GM04503 (cell line): ENCODE measurements around the gene TCF25.

Experiments
- DNase-seq: peaks from one replicate; pipeline ENCODE4 v3.0.0-alpha.2; 2012; ENCODE audit warnings: low read depth

TCF25 gene

DNA sequence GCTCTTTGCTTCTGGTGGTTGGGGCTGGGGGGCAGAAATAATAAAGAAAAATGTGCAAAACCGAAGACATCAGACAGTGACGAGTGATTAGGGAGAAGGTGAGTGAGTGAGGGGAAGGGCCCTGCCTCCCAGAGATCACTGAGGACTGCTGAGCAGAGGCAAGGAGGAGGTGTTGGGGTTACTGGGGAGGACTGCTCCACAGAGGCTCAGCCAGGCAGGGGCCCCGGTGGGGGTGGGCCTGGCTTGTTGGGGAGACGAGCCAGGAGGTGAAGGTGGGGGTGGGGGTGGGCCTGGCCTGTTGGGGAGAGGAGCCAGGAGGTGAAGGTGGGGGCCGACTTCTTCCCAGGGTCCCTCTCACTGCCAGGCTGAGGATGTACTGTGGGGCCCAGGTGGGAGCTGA is 73.1 kb downstream of the TCF25 start:
- no peak for DNase-seq

- DNase-seq, result no peak
Observed at GRCh38 chr16:89949121-89949742, 75.8 kb downstream of the TCF25 start.

GRCh38 chr16:89949756-89950155 is 76.4 kb downstream of the TCF25 start:
- DNase-seq, result no peak

GRCh38 chr16:89951509-89951908 is 78.1 kb downstream of the TCF25 start:
- no peak for DNase-seq

DNA sequence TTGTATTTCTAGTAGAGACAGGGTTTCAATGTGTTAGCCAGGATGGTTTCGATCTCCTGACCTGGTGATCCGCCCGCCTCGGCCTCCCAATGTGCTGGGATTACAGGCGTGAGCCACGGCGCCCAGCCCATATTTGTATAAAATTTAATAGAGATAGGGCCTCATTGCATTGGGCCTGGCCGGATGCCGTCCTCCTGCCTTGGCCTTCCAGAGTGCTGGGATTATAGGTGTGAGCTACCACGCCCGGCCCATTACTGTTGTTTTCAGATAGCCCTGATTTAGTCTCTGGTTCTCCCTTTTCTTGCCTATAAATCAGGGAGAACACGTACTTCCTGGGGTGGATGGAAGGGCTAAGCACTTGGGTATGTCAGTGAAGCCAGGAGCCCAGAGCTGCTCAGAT is 78.7 kb downstream of the TCF25 start:
- no peak for DNase-seq

DNA sequence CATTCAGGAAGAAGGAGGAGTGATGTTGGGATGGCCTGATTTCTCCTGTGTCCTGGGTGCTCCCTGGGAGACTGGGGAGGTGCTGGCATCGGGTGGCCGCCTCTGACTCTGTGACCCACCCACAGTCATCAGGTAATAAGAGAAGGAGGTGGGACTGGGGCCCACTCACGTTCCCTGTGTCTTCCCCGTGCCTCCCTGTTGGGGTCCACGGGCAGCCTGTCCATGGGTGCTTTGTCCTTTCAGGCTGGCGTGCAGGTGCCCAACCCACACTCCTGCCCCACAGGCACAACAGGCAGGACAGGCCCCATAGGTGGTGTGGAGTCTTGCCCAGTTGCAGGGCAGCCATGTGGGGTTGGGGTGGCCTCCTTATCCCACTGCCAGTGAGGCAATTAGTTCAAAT is 79.2 kb downstream of the TCF25 start:
- no peak for DNase-seq

DNA sequence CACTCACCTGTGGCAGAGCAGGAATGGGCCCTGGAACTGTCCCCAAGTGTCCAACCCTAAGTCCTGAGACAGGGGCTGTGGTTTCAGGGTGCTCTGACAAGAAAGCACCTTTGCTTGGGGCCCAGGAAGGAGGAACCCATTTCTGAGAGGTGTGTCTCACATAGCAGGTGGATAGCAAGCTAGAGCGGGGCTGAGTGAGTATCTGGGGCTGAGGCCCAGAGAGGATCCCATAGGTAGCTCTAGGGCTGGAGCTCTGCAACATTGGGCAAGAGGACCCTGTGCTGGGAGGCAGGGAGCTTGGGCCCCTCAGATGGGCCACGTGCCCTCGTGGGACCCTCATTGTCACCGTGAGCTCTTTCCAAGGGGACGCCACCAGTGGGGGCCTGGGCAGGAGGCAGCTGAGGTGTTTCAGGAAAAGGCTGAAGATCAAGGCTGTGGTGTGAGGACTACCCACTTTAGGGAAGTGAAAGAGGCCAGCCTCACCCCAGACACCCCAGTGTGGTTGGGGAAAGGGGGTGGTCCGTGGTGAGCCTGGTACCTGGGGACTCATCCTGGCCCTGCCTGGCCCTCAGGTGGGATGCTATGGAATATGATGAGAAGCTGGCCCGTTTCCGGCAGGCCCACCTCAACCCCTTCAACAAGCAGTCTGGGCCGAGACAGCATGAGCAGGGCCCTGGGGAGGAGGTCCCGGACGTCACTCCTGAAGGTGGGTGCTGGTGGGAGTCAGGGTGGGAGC is 80.4 kb downstream of the TCF25 start:
- no peak for DNase-seq

GRCh38 chr16:89954462-89954861 is 81.1 kb downstream of the TCF25 start:
- DNase-seq, result no peak

GRCh38 chr16:89955001-89955685 is 81.8 kb downstream of the TCF25 start:
- no peak for DNase-seq

DNA sequence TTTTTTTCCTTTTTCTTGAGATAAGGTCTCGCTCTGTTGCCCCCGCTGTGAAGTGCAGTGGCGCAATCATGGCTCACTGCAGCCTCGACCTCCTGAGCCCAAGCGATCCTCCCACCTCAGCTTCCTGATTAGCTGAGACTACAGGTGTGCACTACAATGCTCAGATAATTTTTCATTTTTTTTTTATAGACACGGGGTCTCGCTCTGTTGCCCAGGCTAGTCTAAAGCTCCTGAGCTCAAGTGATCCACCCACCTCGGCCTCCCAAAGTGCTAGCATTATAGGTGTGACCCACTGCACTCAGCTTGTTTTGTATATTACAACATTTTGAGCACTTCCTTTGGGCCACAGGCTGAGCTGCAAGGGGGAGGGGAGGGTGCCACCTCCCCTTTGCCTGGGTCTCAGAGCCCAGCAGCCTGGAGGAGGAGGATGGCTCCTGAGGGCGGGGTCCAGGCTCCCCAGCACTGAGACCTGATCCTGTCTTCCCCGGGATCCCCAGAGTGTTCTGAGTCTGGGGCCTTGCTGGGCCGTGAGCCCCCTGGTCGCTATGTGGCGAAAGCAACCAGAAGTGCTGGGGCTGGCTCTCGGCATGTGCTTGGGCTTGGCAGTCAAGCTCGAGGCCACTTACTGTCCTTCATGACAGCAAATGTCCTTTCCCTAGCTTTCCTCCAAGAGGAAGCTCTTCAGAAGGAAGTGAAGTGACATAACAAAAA is 83.3 kb downstream of the TCF25 start:
- no peak for DNase-seq

DNA sequence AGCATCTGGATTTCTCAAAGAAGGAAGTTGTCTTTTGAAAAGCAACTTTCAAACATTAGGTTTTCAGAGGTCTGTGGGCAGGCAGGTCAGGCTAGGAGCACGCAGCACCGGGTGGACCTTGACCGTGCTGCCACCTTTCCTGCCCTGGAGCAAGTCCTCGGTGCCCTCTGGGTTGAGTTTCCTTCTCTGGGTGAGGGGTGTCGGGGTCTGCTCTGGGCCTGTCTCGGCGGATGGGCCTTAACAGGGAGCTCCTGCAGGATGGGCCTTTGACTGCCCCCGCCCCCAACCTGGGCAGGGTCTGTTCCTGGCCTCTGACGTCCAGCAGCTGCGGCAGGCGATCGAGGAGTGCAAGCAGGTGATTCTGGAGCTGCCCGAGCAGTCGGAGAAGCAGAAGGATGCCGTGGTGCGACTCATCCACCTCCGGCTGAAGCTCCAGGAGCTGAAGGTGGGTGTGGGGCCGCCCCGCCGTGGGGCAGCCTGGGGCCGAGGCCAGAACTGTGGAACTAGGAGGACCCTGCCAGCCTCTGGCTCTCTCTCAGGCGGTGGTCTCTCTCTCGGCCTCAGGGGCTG is 83.9 kb downstream of the TCF25 start:
- no peak for DNase-seq

DNA sequence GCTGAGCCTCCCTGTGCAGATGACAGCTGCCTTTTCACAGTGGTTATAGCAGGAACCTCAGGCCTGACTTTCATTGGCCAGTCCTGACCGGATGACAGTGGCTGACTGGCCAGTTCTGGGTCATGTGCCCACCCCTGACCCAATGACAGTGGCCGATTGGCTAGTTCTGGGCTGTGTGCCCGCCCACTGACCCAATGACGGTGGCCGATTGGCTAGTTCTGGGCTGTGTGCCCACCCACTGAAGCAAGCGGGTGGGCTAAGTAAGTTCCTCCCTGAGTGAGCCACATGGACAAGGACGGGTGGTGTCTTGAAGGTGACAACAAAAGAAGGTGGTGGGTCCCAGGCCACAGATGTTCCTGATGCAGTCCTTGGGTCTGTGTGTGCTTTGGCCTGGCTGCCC is 84.7 kb downstream of the TCF25 start:
- no peak for DNase-seq

- no peak for DNase-seq
Observed at GRCh38 chr16:89958596-89958995, 85.2 kb downstream of the TCF25 start.

DNA sequence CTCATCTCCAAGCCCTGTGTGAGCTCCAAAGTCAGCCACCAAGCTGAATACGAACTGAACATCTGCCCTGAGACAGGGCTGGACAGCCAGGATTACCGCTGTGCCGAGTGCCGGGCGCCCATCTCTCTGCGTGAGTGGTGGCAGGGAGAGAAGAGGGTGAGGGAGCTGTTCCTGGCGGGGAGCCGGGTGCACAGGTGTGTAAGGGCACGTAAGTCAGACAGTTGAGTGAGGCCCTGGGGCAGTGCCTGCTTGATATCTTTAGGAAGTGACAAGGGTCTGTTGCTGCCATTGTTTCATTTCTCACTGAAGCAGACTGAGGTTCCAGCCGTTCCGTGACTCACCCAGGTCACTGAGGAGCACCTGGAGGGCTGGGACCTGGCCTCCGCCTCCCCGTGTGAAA is 87.6 kb downstream of the TCF25 start:
- no peak for DNase-seq
